ENCODE results near the gene ROMO1. TPM values are rescaled to one million over a fixed set of nuclear protein-coding genes. Genes with fewer than 3 reads are reported as not detected.

Gene ROMO1
- total and polyA plus RNA-seq, 10 of the 15 experiments (the other 5 are each of a cell fraction or from before 2014, with no cell fraction given): 23.2 to 631 (median 352) TPM

DNA sequence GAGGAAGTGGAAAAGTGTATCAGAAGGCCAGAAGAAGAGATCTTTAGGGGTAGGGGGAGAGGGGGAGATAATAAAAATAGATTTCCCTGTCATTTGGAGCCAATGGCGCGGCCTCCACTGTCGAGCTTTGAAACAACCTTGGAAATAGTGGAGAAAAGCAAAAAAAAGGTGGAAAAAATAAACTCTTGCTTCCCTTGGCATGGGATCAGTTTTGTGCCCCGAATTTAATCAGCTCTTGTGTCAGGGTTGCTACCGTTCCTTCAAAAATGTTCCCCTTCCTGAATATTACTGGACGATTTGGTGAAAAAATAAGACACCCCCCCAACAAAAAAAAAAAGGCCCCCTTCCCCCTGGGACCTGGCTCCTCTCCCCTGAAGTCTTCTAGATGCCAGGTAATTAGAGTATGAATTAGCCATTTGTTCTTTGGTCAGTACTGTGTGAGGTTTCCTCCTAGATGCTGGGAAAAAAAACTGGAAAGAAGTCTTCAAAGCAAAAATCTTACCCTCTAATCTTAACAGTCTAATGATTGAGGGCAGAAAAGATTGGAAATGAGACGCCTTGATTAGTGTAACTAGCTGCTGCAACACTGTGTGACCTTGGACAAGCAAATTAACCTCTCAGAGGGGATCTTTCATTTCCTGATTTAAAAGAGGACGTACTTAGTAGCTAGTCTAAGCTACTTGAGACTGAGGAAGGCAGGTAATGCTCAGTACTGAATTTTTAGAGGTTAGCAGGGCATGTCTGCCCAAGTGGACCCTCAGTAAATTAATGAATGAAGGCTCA, 43.7 kb downstream of the ROMO1 start (continued):
- TF ChIP-seq GABPA (IDR thresholded peaks at IDR 0.05; ENCODE audit: low read depth): no peak

DNA sequence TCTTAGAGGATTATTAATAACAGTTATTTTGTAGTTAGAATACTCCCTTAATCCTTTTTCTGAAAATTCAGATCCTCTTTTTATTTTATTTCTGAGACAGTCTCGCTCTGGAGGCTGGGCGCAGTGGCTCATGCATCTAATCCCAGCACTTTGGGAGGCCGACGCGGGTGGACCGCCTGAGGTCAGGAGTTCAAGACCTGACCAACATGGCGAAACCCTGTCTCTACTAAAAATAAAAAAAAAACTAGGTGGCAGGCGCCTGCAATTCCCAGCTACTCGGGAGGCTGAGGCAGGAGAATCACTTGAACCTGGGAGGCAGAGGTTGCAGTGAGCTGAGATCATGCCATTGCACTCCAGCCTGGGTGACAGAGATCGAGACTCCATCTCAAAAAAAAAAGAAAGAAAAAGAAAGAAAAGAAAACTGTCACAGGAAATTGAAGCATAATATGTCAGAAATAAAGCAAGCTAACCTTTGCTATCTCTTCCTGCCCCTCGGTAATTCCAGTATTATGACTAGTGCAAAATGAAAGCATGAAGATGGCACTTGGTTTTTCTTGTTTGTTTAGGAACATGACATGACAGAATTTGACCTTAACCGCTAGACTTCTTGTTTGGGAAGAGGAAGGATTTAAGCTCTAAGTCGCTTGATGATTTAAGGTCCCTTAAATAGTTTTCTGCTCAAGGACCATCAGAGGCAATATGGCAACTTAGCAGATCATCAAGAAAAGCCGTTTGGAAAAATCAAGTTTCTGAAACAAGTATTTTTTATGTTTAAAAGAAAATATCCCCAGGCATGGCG, 44.7 kb downstream of the ROMO1 start:
- Histone ChIP-seq H3K4me3 (peak overlapping the region; percentile 80), H3K27ac (ENCODE audit: control insufficient read depth, insufficient read depth) (peak overlapping the region; percentile 99), H3K9ac (ENCODE audit: control insufficient read depth, insufficient read depth, low read length) (peak overlapping the region; percentile 100), H3K4me1 (ENCODE audit: control insufficient read depth, insufficient read depth, low read length) (peaks cover 5% of the 10 kb centered on the region), H3K36me3 (ENCODE audit: control insufficient read depth in 2 of 2, insufficient read depth in 2 of 2, low read length in 1 of 2) (peaks cover 2 to 5% of the 10 kb centered on the region in 2 experiments; a peak in 3 of 4 replicates), H3K27me3 (replicated peaks in 1 of 2; ENCODE audit: control insufficient read depth in 2 of 2, insufficient read depth in 2 of 2, low read length in 1 of 2) (no peaks in the 10 kb centered on the region), H3K79me2 (ENCODE audit: control insufficient read depth, insufficient read depth, low read length) (peaks cover 46% of the 10 kb centered on the region), H4K20me1 (ENCODE audit: control insufficient read depth, insufficient read depth) (peaks cover 3% of the 10 kb centered on the region; the same call in 1 of the 2 replicates), H3K4me2 (ENCODE audit: control insufficient read depth, insufficient read depth) (peak overlapping the region; percentile 51), H2AFZ (ENCODE audit: control insufficient read depth, low read depth, low read length) (peak overlapping the region; percentile 59), H3K9me3 (replicated peaks; ENCODE audit: control insufficient read depth, insufficient read depth, low read length) (no peaks in the 10 kb centered on the region)
- intact Hi-C loops (cut with micrococcal nuclease; ENCODE audit: unreplicated experiment): loop anchor here (2.0 to 10.0 kb wide), 3 partner anchors 79 to 1351 kb away; partner anchors contain the start of genes CPNE1, RBL1, RBM12 and SCAND1
- CTCF ChIA-PET: interaction anchor here (0.5 to 7.6 kb wide), 8 partner anchors 11 to 210 kb away, joined by 3 to 69 read pairs (median 4); partner anchors contain the start of genes PHF20 and SCAND1
- 6% methylated on average over 15 of the region's 15 CpGs for WGBS (ENCODE audit: insufficient coverage, insufficient replicate concordance, low lambda C conversion rate, missing lambda C conversion rate)
- DNase-seq (ENCODE audit: low read depth, low spot score) (no peak), ATAC-seq (no peak), FAIRE-seq (peak; percentile 64)
- RAD21 ChIA-PET (ENCODE audit: unreplicated experiment): interaction anchor here (0.6 to 3.7 kb wide), 10 partner anchors 10 to 289 kb away, joined by 3 to 157 read pairs (median 3); partner anchors contain the start of genes CEP250, PHF20 and SCAND1
- in situ Hi-C loops (cut with MboI): no loop called here
- SMC1A ChIA-PET (ENCODE audit: uncharacterized antibody, unreplicated experiment): interaction anchor here (0.6 to 7.1 kb wide), 16 partner anchors 9 to 287 kb away, joined by 3 to 151 read pairs (median 4); partner anchors contain the start of genes PHF20, SCAND1 and SPAG4
- BruUV-seq (replicated peaks): no TSS peak
- POLR2A ChIA-PET: interaction anchor here (0.6 to 6.9 kb wide), 16 partner anchors 9 to 253 kb away, joined by 3 to 214 read pairs (median 10); partner anchors contain the start of genes NFS1, PHF20, ROMO1 and SCAND1
- no peak for TF ChIP-seq MEF2B (IDR thresholded peaks at IDR 0.05; ENCODE audit: partially characterized antibody, poor library complexity, severe bottlenecking)
- no peak for TF ChIP-seq MTA3 (IDR thresholded peaks at IDR 0.05; ENCODE audit: borderline replicate concordance, low read length)
- no peak for TF ChIP-seq CBX3 (IDR thresholded peaks at IDR 0.05; ENCODE audit: borderline replicate concordance, low read depth)
- no peak for TF ChIP-seq NFIC (IDR thresholded peaks at IDR 0.05; ENCODE audit: low read depth, low read length)
- peak; percentile 17; the same call in 1 of the 2 replicates for TF ChIP-seq NBN (IDR thresholded peaks at IDR 0.05)
- no peak for TF ChIP-seq POLR2AphosphoS5 (IDR thresholded peaks at IDR 0.05; ENCODE audit: low read length)
- 0 out of 2 replicates have a peak, but pooled peaks have one; percentile 32 for TF ChIP-seq HDGF (IDR thresholded peaks at IDR 0.05)
- TF ChIP-seq, protein P1, sequence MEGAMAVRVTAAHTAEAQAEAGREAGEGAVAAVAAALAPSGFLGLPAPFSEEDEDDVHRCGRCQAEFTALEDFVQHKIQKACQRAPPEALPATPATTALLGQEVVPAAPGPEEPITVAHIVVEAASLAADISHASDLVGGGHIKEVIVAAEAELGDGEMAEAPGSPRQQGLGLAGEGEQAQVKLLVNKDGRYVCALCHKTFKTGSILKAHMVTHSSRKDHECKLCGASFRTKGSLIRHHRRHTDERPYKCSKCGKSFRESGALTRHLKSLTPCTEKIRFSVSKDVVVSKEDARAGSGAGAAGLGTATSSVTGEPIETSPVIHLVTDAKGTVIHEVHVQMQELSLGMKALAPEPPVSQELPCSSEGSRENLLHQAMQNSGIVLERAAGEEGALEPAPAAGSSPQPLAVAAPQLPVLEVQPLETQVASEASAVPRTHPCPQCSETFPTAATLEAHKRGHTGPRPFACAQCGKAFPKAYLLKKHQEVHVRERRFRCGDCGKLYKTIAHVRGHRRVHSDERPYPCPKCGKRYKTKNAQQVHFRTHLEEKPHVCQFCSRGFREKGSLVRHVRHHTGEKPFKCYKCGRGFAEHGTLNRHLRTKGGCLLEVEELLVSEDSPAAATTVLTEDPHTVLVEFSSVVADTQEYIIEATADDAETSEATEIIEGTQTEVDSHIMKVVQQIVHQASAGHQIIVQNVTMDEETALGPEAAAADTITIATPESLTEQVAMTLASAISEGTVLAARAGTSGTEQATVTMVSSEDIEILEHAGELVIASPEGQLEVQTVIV (IDR thresholded peaks at IDR 0.05; ENCODE audit: borderline replicate concordance, partially characterized antibody): peak; percentile 39
- TF ChIP-seq, protein P2, sequence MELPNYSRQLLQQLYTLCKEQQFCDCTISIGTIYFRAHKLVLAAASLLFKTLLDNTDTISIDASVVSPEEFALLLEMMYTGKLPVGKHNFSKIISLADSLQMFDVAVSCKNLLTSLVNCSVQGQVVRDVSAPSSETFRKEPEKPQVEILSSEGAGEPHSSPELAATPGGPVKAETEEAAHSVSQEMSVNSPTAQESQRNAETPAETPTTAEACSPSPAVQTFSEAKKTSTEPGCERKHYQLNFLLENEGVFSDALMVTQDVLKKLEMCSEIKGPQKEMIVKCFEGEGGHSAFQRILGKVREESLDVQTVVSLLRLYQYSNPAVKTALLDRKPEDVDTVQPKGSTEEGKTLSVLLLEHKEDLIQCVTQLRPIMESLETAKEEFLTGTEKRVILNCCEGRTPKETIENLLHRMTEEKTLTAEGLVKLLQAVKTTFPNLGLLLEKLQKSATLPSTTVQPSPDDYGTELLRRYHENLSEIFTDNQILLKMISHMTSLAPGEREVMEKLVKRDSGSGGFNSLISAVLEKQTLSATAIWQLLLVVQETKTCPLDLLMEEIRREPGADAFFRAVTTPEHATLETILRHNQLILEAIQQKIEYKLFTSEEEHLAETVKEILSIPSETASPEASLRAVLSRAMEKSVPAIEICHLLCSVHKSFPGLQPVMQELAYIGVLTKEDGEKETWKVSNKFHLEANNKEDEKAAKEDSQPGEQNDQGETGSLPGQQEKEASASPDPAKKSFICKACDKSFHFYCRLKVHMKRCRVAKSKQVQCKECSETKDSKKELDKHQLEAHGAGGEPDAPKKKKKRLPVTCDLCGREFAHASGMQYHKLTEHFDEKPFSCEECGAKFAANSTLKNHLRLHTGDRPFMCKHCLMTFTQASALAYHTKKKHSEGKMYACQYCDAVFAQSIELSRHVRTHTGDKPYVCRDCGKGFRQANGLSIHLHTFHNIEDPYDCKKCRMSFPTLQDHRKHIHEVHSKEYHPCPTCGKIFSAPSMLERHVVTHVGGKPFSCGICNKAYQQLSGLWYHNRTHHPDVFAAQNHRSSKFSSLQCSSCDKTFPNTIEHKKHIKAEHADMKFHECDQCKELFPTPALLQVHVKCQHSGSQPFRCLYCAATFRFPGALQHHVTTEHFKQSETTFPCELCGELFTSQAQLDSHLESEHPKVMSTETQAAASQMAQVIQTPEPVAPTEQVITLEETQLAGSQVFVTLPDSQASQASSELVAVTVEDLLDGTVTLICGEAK (IDR thresholded peaks at IDR 0.05; ENCODE audit: borderline replicate concordance): no peak

Measured in GM12878 (cell line).